Lower lobe of right lung (tissue), 2 donors: Measurements from ENCODE around the gene MYLK2. TPM values are rescaled to one million over a fixed set of nuclear protein-coding genes. Genes with fewer than 3 reads are reported as not detected.

Experiments
- ATAC-seq, 2 donors: fragments of 200-7000 bp; cut with Tn5 transposase; one replicate each; pipeline ENCODE4 v1.9.1; 2020 to 2022; ENCODE audit warnings: mild to moderate bottlenecking in 2 of 2, moderate library complexity in 2 of 2
- DNase-seq: peaks from one replicate; pipeline ENCODE4 v3.0.0-alpha.2; 2020
- H3K27ac ChIP-seq: fragments of 200-600 bp; one replicate; pipeline ENCODE4 v1.8.0; 2022
- H3K27me3 ChIP-seq: fragments of 200-600 bp; one replicate; pipeline ENCODE4 v1.8.0; 2022; ENCODE audit warnings: low read depth
- H3K36me3 ChIP-seq: fragments of 200-600 bp; one replicate; pipeline ENCODE4 v1.8.0; 2022; ENCODE audit warnings: mild to moderate bottlenecking
- H3K4me1 ChIP-seq: fragments of 200-600 bp; one replicate; pipeline ENCODE4 v1.8.0; 2022
- H3K4me3 ChIP-seq: fragments of 200-600 bp; one replicate; pipeline ENCODE4 v1.8.0; 2022; ENCODE audit warnings: mild to moderate bottlenecking
- H3K9me3 ChIP-seq: fragments of 200-600 bp; one replicate; pipeline ENCODE4 v1.8.0; 2022
- intact Hi-C: fragments of 100-400 bp; cut with DNase I; formaldehyde crosslinking; loops from one replicate; pipeline ENCODE4 v1.11.0; 2022
- total RNA-seq: library from RNA; stranded (reverse); fragmentation: NEBNext Ultra II Directional; extraction: Animal tissue kit (Norgen Biotek cat#: 25700); gene quantifications from one replicate; pipeline ENCODE4 v1.2.1, GENCODE V29; 2021
- TF ChIP-seq, protein P1 (sequence below): fragments of 200-600 bp; IDR thresholded peaks from one replicate; pipeline ENCODE4 v1.8.0; 2022; ENCODE audit warnings: antibody characterized with exemption, mild to moderate bottlenecking
- donor health status: DM: no; HTN: yes; CAD: no; lungs with severe emphysema.

The MYLK2 gene
- total RNA-seq, 1 donor from 2014 or later, result not detected

DNA sequence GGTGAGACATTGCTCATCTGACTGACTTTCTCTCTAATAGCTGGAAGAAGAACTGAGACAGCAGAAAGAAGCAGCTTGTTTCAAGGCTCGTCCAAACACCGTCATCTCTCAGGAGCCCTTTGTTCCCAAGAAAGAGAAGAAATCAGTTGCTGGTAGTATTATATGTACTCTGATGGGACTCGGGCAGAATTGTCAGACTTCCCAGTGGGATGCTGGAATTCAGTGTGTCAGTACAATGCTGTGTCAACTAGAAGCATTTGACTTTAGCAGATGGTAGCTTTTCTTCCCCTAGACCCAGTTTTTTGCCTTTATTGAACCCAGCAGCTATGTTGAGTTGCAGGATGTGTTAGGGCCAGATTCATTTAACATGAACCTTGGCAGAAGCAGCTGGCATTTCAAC, 21.8 kb upstream of the MYLK2 start:
- ATAC-seq, result no peak
- intact Hi-C loops, result no loop called here

DNA sequence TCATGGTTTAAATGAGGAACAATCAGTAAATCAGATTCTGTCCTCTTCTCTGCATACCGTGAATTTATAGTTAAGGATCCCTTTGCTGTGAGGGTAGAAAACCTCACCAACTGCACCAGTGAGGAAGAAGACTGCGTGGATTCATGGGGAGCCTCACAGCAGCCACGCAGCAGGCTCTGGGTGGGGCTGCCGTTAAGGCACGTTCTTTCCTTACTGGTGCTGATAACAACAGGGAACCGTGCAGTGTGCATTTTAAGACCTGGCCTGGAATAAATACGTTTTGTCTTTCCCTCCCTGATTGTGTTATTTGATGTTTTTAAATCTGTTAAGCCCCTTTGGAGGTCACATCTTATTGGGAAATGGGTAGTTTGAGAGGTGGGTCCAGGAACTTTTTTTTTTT, 17.6 kb upstream of the MYLK2 start:
- Histone ChIP-seq H3K36me3 (no peaks in the 10 kb centered on the region), H3K27me3 (no peaks in the 10 kb centered on the region), H3K4me1 (no peaks in the 10 kb centered on the region), H3K4me3 (no peak overlapping the region), H3K27ac (no peak overlapping the region), H3K9me3 (no peaks in the 10 kb centered on the region)
- TF ChIP-seq, protein P1, sequence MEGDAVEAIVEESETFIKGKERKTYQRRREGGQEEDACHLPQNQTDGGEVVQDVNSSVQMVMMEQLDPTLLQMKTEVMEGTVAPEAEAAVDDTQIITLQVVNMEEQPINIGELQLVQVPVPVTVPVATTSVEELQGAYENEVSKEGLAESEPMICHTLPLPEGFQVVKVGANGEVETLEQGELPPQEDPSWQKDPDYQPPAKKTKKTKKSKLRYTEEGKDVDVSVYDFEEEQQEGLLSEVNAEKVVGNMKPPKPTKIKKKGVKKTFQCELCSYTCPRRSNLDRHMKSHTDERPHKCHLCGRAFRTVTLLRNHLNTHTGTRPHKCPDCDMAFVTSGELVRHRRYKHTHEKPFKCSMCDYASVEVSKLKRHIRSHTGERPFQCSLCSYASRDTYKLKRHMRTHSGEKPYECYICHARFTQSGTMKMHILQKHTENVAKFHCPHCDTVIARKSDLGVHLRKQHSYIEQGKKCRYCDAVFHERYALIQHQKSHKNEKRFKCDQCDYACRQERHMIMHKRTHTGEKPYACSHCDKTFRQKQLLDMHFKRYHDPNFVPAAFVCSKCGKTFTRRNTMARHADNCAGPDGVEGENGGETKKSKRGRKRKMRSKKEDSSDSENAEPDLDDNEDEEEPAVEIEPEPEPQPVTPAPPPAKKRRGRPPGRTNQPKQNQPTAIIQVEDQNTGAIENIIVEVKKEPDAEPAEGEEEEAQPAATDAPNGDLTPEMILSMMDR, result no peak
- DNase-seq, result no peak
- ATAC-seq, result no peak
- intact Hi-C loops, result no loop called here

More for the DNA sequence above, 21.8 kb upstream of the MYLK2 start:
- H3K9me3 ChIP-seq, result no peaks in the 10 kb centered on the region
- no peak overlapping the region for H3K4me3 ChIP-seq
- DNase-seq, result no peak
- H3K36me3 ChIP-seq, result no peaks in the 10 kb centered on the region
- H3K27me3 ChIP-seq, result no peaks in the 10 kb centered on the region
- H3K27ac ChIP-seq, result no peak overlapping the region
- TF ChIP-seq, protein P1, result no peak
- no peaks in the 10 kb centered on the region for H3K4me1 ChIP-seq

DNA sequence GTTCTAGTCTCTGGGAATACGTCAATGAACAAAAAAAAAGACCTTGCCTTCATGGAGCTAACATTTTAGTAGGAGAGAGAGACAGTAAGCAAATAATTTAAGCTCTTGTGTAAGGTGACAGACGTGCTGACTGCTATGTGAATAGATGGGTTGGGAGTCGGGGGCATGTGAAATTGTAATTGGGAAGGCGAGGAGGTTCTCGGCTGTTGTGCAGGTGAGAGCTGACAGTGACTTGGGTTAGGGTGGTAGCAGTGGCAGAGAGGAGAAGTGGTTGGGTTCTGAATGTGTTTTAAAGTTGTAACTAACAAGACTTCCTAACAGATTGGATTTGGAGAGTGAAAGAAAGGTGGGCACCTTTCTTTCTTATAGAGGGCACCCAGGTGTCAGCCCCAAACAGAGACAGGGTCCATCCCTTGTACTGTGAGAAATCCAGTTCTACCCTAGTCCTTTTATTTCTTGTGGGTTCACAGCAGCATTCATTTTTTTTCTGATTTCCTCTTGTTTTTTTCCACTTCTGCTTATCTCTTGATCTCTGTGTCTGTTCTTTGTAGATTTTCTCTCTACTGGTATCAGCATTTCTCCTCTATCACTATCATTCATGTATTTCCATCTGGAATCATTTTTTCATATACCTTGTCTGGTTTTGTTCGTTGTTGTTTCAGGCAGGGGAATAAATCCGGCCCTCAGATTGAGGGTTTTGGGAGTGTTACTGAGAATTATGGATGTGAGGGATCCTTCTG, 15.4 kb upstream of the MYLK2 start:
- TF ChIP-seq, protein P1, result no peak
- DNase-seq, result no peak
- no peak overlapping the region for H3K27ac ChIP-seq
- H3K4me3 ChIP-seq, result no peak overlapping the region
- no peaks in the 10 kb centered on the region for H3K36me3 ChIP-seq
- no peaks in the 10 kb centered on the region for H3K9me3 ChIP-seq
- no peaks in the 10 kb centered on the region for H3K27me3 ChIP-seq
- no peaks in the 10 kb centered on the region for H3K4me1 ChIP-seq
- no peak for ATAC-seq
- intact Hi-C loops, result no loop called here

DNA sequence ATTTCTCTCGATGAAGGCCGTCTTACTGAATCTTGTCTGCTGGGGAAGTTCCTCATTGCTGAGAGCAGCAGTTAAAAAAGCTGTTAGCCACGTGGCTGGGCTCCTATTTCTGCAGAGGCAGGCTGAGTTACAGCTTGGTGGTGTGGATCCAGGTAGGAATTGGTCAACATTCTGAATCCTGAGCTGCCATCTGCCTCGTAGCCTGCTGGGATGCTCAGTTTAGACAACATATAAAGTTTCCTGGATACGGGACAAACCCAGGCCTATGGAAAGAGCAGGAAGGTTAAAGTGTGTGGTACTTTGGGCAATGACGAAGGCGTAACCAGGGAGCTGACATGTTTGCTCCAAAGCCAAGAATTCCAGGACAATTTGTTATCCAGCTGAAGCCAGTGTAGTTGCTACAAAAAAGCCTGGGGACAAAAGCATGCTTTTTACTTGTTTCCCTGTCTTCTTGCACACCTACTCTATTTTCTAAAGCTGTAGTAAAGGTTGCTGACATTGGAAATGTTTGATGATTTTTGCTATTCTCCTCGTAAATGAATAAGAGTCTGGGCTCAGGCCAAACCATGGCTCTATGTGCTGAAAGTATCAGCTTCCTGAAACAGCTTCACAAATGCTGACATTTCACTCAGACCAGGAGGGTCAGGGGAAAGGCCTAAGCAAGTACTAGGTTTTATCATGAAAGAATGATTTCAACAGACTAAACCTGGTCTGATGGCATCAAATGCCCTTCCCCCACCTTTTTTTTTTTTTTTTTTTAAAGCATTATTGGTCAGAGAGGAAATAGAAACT, 12.4 kb upstream of the MYLK2 start:
- H3K27ac ChIP-seq, result no peak overlapping the region
- intact Hi-C loops, result no loop called here
- ATAC-seq, result no peak

DNA sequence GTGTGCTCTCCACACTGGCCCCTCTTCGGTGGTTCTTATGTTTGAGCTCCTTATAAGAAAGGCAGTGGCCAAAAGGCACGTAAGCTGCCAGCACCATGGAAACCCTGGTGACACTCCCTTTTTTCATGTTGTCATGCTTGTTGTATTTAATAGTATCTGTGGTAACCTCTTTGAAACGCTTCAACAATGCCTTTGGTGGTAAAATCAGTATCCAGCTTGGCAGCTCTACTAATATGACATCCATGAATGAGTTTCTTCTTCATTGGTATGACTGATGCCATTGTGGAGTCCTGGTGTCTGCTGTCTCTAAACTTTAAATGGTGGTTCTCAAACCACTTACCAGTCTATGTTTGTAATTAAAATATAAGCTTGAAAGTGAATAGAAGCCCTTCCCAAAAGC, 10.7 kb upstream of the MYLK2 start:
- intact Hi-C loops, result no loop called here
- H3K4me1 ChIP-seq, result peaks cover 15% of the 10 kb centered on the region

More for the DNA sequence above, 12.4 kb upstream of the MYLK2 start:
- no peaks in the 10 kb centered on the region for H3K27me3 ChIP-seq
- H3K4me1 ChIP-seq, result peaks cover 9% of the 10 kb centered on the region
- TF ChIP-seq, protein P1, result no peak
- H3K9me3 ChIP-seq, result no peaks in the 10 kb centered on the region
- DNase-seq, result no peak
- H3K4me3 ChIP-seq, result no peak overlapping the region
- H3K36me3 ChIP-seq, result no peaks in the 10 kb centered on the region

More for the DNA sequence above, 10.7 kb upstream of the MYLK2 start:
- Histone ChIP-seq H3K36me3 (no peaks in the 10 kb centered on the region), H3K4me3 (no peak overlapping the region), H3K27ac (no peak overlapping the region), H3K9me3 (no peaks in the 10 kb centered on the region), H3K27me3 (no peaks in the 10 kb centered on the region)
- DNase-seq (no peak), ATAC-seq (no peak)
- TF ChIP-seq, protein P1, result no peak
